Psoas muscle (tissue), 8 donors: Measurements from ENCODE around the gene TSPAN7. TPM values are rescaled to one million over a fixed set of nuclear protein-coding genes. Genes with fewer than 3 reads are reported as not detected.

Experiments used
- ATAC-seq, 4 donors: fragments of 200-7000 bp; cut with Tn5 transposase; one replicate each; pipeline ENCODE4 v1.9.1; 2020; ENCODE audit warnings: moderate library complexity in 3 of 4, mild to moderate bottlenecking in 2 of 4
- DNase-seq, 2 donors: peaks; one replicate each; pipeline ENCODE4 v3.0.0-alpha.2; 2020
- H3K27ac ChIP-seq: fragments of 200-600 bp; one replicate; pipeline ENCODE4 v1.8.0; 2022
- H3K27me3 ChIP-seq, 3 donors: fragments of 200-600 bp in 1 of 3; one replicate each; pipeline versions ENCODE4 v1.6.1 to v1.8.0; 2013 to 2022; ENCODE audit warnings: low read length in 2 of 3, mild to moderate bottlenecking in 2 of 3, moderate library complexity in 1 of 3; ENCODE audit not compliant: insufficient read depth in 3 of 3
- H3K36me3 ChIP-seq, 2 donors: fragments of 200-600 bp in 1 of 2; one replicate each; pipeline versions ENCODE4 v1.6.1 to v1.8.0; 2013 to 2022; ENCODE audit warnings: low read depth in 1 of 2, mild to moderate bottlenecking in 1 of 2, moderate library complexity in 1 of 2; ENCODE audit not compliant: insufficient read depth in 1 of 2
- H3K4me1 ChIP-seq: fragments of 200-600 bp; one replicate; pipeline ENCODE4 v1.8.0; 2022
- H3K4me3 ChIP-seq: fragments of 200-600 bp; one replicate; pipeline ENCODE4 v1.8.0; 2022; ENCODE audit warnings: mild to moderate bottlenecking
- H3K9me3 ChIP-seq: fragments of 200-600 bp; one replicate; pipeline ENCODE4 v1.8.0; 2022
- CTCF ChIP-seq: fragments of 200-600 bp; IDR thresholded peaks from one replicate; pipeline ENCODE4 v1.8.0; 2022; ENCODE audit warnings: antibody characterized with exemption
- WGBS, 3 donors: extraction: QIAGEN DNeasy Blood & Tissue Kit; methylation state at CpG; one replicate each; pipeline versions ENCODE4 v1.1.6 to v1.1.7; 2013; 5-methylcytosine and 5-hydroxymethylcytosine counted together
- intact Hi-C, 2 donors: fragments of 100-400 bp; cut with DNase I; formaldehyde crosslinking; loops; one replicate each; pipeline versions ENCODE4 v1.11.0 to v1.14.2; 2022
- long read RNA-seq, 2 donors: library from polyadenylated mRNA; unstranded; transcript quantifications; one replicate each; pipeline ENCODE4 v2.0.0, GENCODE V29; 2021
- polyA plus RNA-seq, 3 donors: library from polyadenylated mRNA; stranded (reverse); fragments of 200-250 nt; gene quantifications; one replicate each; pipeline ENCODE4 v1.2.3, GENCODE V29; 2013
- total RNA-seq, 4 donors: library from RNA; stranded (reverse); fragmentation: NEBNext Ultra II Directional in 2 of 4; extraction: Animal tissue kit (Norgen Biotek cat#: 25700) in 2 of 4; gene quantifications; one replicate each; pipeline versions ENCODE4 v1.2.1 to v1.2.4, GENCODE V29; 2021 to 2023
- donor health status: healthy with polysubstance abuse.
- donor health status: DM: no; HTN: no; CAD: no; lungs with moderate emphysema.
- donor health status: Bipolar disorder and iron deficiency.
- donor health status: healthy.
- donor health status: DM: yes; HTN: yes; CAD: no.
- donor health status: DM: no; HTN: no; CAD: no.
- donor health status: DM: no; HTN: no; CAD: no.
- donor health status: DM: yes; HTN: yes; CAD: no.

Gene TSPAN7
- total RNA-seq (100 to 1,000 TPM; 136 to 234 (median 171) TPM), polyA plus RNA-seq (10 to 100 TPM; 65.2 to 86.8 (median 68.0) TPM)
- long read RNA-seq, donor 1, transcript TSPAN7-202 (8 exons, 1,909 nt): major isoform, 43 of 67 reads
- long read RNA-seq, donor 1, partial matches to known transcripts: 3 of 67 reads
- long read RNA-seq, donor 1, other reads (novel, unspliced or antisense): 19 of 67 reads
- long read RNA-seq, donor 2, transcript TSPAN7-203 (7 exons, 1,683 nt): minor isoform, 6 of 114 reads
- long read RNA-seq, donor 2, transcript TSPAN7-202 (8 exons, 1,909 nt): major isoform, 57 of 114 reads
- long read RNA-seq, donor 2, partial matches to known transcripts: 13 of 114 reads
- long read RNA-seq, donor 2, other reads (novel, unspliced or antisense): 38 of 114 reads

GRCh38 chrX:38561126-38561868, at the start of gene TSPAN7:
TSS of gene TSPAN7 (plus strand) at chrX:38561542. CDS start at chrX:38561547, 5 bp downstream.
- H3K27ac ChIP-seq: peak within 1 kb of the TSS; percentile 86
- no peak for TF ChIP-seq CTCF
- H3K4me1 ChIP-seq: no peaks in the 10 kb centered on the region
- intact Hi-C loops: no loop called here
- H3K27me3 ChIP-seq: peaks cover 0 to 3% (median 0%) of the 10 kb centered on the region in 3 donors
- H3K36me3 ChIP-seq: no peaks in the 10 kb centered on the region
- peak within 1 kb of the TSS; percentile 73 for H3K4me3 ChIP-seq
- DNase-seq (peak; percentile 86 to 93), ATAC-seq (peak; percentile 77 to 89 (median 86))
- no peaks in the 10 kb centered on the region for H3K9me3 ChIP-seq
- 0 to 43% (median 1%) methylated on average over 20 to 76 of the region's 78 CpGs for WGBS, 3 donors

- 35 to 49% (median 36%) methylated on average over 5 of the region's 5 CpGs for WGBS, 3 donors
- peaks cover 0 to 6% (median 0%) of the 10 kb centered on the region in 3 donors for H3K27me3 ChIP-seq
- H3K9me3 ChIP-seq: no peaks in the 10 kb centered on the region
- H3K4me3 ChIP-seq: no peak overlapping the region
- H3K36me3 ChIP-seq: no peaks in the 10 kb centered on the region
- ATAC-seq (peak; percentile 86 to 94 (median 89)), DNase-seq (peak in 1 of 2 donors; percentile 10)
- peak overlapping the region; percentile 78 for H3K27ac ChIP-seq
- H3K4me1 ChIP-seq: no peaks in the 10 kb centered on the region
- intact Hi-C loops: loop anchor here in 1 of 2 donors (2.0 kb wide), 1 partner anchor 50 kb away; no protein-coding TSS in a partner anchor
- no peak for TF ChIP-seq CTCF
Observed at GRCh38 chrX:38513112-38513742, 48.1 kb upstream of the TSPAN7 start.

GRCh38 chrX:38514016-38514854, 47.1 kb upstream of the TSPAN7 start:
- no peaks in the 10 kb centered on the region for H3K4me1 ChIP-seq
- ATAC-seq: peak; percentile 59 to 81 (median 63)
- peaks cover 0 to 6% (median 0%) of the 10 kb centered on the region in 3 donors for H3K27me3 ChIP-seq
- no peaks in the 10 kb centered on the region for H3K36me3 ChIP-seq
- H3K27ac ChIP-seq: peak overlapping the region; percentile 78
- intact Hi-C loops: no loop called here
- TF ChIP-seq CTCF: no peak
- no peak overlapping the region for H3K4me3 ChIP-seq
- DNase-seq: no peak
- H3K9me3 ChIP-seq: no peaks in the 10 kb centered on the region

- no peak overlapping the region for H3K4me3 ChIP-seq
- H3K36me3 ChIP-seq: no peaks in the 10 kb centered on the region
- 82 to 92% (median 89%) methylated on average over 1 of the region's 1 CpG for WGBS, 3 donors
Observed at GRCh38 chrX:38515291-38515690, 46.1 kb upstream of the TSPAN7 start.

More at GRCh38 chrX:38515291-38515690, 46.1 kb upstream of the TSPAN7 start:
- Histone ChIP-seq H3K27ac (no peak overlapping the region), H3K4me1 (no peaks in the 10 kb centered on the region), H3K9me3 (no peaks in the 10 kb centered on the region), H3K27me3 (peaks cover 0 to 9% (median 0%) of the 10 kb centered on the region in 3 donors)
- DNase-seq: no peak
- intact Hi-C loops: no loop called here
- TF ChIP-seq CTCF: no peak
- no peak for ATAC-seq
